Osteoblast (primary cell): ENCODE data around the gene PIP4K2A. TPM values are rescaled to one million over a fixed set of nuclear protein-coding genes. Genes with fewer than 3 reads are reported as not detected.

Source experiments
- DNase-seq: peaks from one replicate; pipeline ENCODE4 v3.0.0; 2011; ENCODE audit warnings: low spot score, mixed read lengths; ENCODE audit not compliant: insufficient read length; ENCODE audit errors: missing footprints
- H2AFZ ChIP-seq: 2 replicates; pipeline ENCODE4 v1.6.0; 2011; ENCODE audit warnings: mild to moderate bottlenecking, low read length
- H3K27ac ChIP-seq: 2 replicates; pipeline ENCODE4 v1.5.1; 2011; ENCODE audit warnings: mild to moderate bottlenecking, low read depth, low read length, moderate library complexity
- H3K27me3 ChIP-seq: 2 replicates; pipeline ENCODE4 v1.6.0; 2012; ENCODE audit warnings: mild to moderate bottlenecking, control low read depth, inconsistent platforms, low read length, moderate library complexity; ENCODE audit not compliant: insufficient read depth
- H3K36me3 ChIP-seq: 2 replicates; pipeline ENCODE4 v1.5.1; 2011; ENCODE audit warnings: mild to moderate bottlenecking, low read length, control low read depth, moderate library complexity; ENCODE audit not compliant: insufficient read depth
- H3K4me1 ChIP-seq: 2 replicates; pipeline ENCODE4 v1.5.1; 2011; ENCODE audit warnings: mild to moderate bottlenecking, low read length, control low read depth, moderate library complexity; ENCODE audit not compliant: insufficient read depth
- H3K4me2 ChIP-seq: 2 replicates; pipeline ENCODE4 v1.6.0; 2011; ENCODE audit warnings: mild to moderate bottlenecking, low read length; ENCODE audit not compliant: insufficient read depth
- H3K4me3 ChIP-seq: fragments of 200-600 bp; sonication (generic); 3 replicates; pipeline ENCODE4 v1.5.1; 2012; ENCODE audit warnings: mild to moderate bottlenecking, low read length, inconsistent platforms; ENCODE audit not compliant: insufficient read depth
- H3K79me2 ChIP-seq: 2 replicates; pipeline ENCODE4 v1.6.0; 2012; ENCODE audit warnings: mild to moderate bottlenecking, low read length, control low read depth, inconsistent platforms; ENCODE audit not compliant: insufficient read depth
- H3K9me3 ChIP-seq: 2 replicates; pipeline ENCODE4 v1.5.1; 2011; ENCODE audit warnings: low read depth, low read length, control low read depth
- H4K20me1 ChIP-seq: 2 replicates; pipeline ENCODE4 v1.6.0; 2012; ENCODE audit warnings: mild to moderate bottlenecking, low read length, control low read depth; ENCODE audit not compliant: insufficient read depth
- total RNA-seq: library from RNA; depleted of rRNA; stranded (reverse); fragments of >200 nt; gene quantifications from 2 replicates; pipeline ENCODE4 v1.2.3, GENCODE V29; 2012
- TF ChIP-seq, protein P1 (sequence below): IDR thresholded peaks from 2 replicates; pipeline ENCODE4 v1.5.1; 2011; ENCODE audit warnings: mild to moderate bottlenecking, low read depth, low read length, moderate library complexity; ENCODE audit errors: extremely low read depth

PIP4K2A gene
- total RNA-seq, 1 donor = 68.8 TPM

DNA sequence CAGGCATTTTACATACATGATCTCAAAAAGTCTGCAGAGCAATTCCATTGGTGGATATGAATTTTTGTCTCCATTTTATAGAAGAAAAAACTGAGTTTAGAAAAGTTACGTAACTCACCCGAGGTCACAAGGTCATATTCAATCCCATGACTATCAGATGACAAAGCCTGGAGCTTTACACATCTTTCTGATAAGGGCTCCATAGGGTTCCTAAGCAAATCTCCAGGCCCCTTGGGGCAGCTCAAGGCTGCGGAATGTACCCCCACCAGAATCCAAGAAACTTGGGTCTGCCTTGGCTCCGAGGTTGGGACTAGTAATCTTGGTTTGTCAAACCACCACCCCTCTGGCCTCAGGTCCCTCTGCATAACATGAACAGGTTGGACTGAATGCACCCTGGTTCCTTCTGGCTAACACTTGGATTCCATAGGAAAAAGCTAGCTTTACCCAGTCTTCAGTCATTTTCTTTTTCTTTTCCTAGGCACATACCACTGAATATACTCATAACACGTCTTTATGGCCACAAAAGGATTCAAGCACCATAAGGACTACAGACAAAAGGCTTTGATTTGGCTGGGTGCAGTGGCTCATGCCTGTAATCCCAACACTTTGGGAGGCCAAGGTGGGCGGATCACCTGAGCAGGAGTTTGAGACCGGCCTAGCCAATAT is 55.5 kb downstream of the PIP4K2A start:
- no peak for DNase-seq
- H3K4me2 ChIP-seq = peak overlapping the region; percentile 30
- peaks cover 56% of the 10 kb centered on the region for H3K79me2 ChIP-seq

DNA sequence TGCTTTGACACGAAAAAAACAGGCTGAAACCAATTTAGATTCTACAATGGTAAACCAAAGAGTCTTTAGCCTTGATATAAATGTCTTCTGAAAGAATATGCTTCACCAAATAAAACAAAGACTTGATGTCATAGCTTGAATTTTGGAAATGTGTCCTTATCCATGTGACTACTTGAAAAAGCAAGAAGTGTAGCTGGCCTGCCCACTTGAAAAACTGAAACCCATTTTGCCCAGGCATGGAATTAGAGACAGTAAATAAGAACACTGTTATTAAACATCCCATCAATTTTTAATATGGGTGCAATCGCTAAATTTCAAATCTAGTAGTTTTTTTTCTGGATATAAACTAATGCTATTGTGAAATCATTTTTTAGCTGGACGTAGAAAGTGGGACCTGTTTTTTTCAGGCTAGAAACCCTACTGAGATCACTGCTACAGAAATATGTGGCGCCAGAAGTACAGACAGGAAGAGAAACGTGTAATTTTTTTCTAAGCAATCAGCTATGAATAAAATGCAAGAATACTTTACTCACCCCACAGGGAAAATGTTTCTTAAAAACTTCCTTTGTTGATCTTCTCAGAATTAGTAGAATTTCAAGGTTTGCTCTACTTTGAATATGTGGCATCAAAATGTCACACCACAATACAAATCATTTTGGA is 56.7 kb downstream of the PIP4K2A start:
- no peak for DNase-seq
- Histone ChIP-seq H2AFZ (no peak overlapping the region), H3K4me2 (no peak overlapping the region), H4K20me1 (peaks cover 9% of the 10 kb centered on the region), H3K9me3 (no peaks in the 10 kb centered on the region), H3K27ac (no peak overlapping the region), H3K4me3 (no peak overlapping the region), H3K79me2 (peaks cover 55% of the 10 kb centered on the region), H3K27me3 (no peaks in the 10 kb centered on the region), H3K4me1 (peaks cover 18% of the 10 kb centered on the region), H3K36me3 (no peaks in the 10 kb centered on the region)
- TF ChIP-seq, protein P1, sequence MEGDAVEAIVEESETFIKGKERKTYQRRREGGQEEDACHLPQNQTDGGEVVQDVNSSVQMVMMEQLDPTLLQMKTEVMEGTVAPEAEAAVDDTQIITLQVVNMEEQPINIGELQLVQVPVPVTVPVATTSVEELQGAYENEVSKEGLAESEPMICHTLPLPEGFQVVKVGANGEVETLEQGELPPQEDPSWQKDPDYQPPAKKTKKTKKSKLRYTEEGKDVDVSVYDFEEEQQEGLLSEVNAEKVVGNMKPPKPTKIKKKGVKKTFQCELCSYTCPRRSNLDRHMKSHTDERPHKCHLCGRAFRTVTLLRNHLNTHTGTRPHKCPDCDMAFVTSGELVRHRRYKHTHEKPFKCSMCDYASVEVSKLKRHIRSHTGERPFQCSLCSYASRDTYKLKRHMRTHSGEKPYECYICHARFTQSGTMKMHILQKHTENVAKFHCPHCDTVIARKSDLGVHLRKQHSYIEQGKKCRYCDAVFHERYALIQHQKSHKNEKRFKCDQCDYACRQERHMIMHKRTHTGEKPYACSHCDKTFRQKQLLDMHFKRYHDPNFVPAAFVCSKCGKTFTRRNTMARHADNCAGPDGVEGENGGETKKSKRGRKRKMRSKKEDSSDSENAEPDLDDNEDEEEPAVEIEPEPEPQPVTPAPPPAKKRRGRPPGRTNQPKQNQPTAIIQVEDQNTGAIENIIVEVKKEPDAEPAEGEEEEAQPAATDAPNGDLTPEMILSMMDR = no peak

More for the DNA sequence above, 55.5 kb downstream of the PIP4K2A start:
- no peaks in the 10 kb centered on the region for H3K9me3 ChIP-seq
- H3K36me3 ChIP-seq = no peaks in the 10 kb centered on the region
- H3K4me1 ChIP-seq = peaks cover 18% of the 10 kb centered on the region
- TF ChIP-seq, protein P1 = no peak
- H3K27me3 ChIP-seq = no peaks in the 10 kb centered on the region
- H2AFZ ChIP-seq = no peak overlapping the region
- H3K4me3 ChIP-seq = no peak overlapping the region
- H3K27ac ChIP-seq = peak overlapping the region; percentile 21
- H4K20me1 ChIP-seq = peaks cover 9% of the 10 kb centered on the region

DNA sequence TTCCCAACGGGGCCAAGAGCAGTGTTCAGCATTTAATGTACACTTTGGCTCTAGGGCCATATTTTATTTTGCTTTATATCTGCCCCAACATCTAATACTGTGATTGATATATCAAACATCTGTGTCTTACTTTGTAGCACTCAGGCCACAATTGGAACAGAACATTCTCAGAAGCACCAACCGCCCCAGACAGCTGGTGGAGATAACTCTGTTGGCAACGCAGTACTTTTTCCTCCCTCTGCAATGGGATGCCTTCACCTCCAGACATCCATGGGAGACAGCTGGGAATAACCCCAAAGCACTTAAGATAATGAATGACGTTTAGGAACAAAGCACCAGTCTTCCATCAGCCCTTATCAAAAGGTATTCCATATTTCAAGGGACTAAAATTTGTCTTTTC is 57.4 kb downstream of the PIP4K2A start:
- Histone ChIP-seq H3K27me3 (no peaks in the 10 kb centered on the region), H2AFZ (no peak overlapping the region), H4K20me1 (peaks cover 7% of the 10 kb centered on the region), H3K27ac (no peak overlapping the region), H3K4me3 (no peak overlapping the region), H3K36me3 (no peaks in the 10 kb centered on the region), H3K79me2 (peaks cover 51% of the 10 kb centered on the region), H3K4me2 (no peak overlapping the region), H3K9me3 (no peaks in the 10 kb centered on the region), H3K4me1 (peaks cover 18% of the 10 kb centered on the region)
- no peak for DNase-seq
- TF ChIP-seq, protein P1 = no peak

DNA sequence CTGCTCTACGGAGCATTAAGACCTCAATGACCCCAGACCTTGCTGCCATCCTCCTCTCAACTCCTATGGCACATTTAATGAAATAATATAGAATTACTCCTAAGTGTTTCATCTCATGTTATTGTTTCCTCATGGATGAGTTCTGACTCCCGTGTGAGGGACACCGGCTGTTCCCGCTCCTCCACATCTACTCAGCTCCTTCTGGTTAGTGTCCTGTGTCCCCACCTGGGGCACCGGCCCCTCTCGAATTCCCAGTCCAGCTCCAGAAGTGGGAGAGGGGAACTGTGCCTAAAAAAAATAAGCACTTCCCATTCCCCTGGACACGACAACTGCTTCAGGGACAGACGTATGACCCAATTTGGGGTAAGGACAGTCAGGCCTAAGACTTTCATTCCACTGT is 58.3 kb downstream of the PIP4K2A start:
- H4K20me1 ChIP-seq = peaks cover 8% of the 10 kb centered on the region
- no peak for DNase-seq
- H3K4me1 ChIP-seq = peaks cover 18% of the 10 kb centered on the region
- no peak overlapping the region for H3K27ac ChIP-seq
- no peaks in the 10 kb centered on the region for H3K9me3 ChIP-seq
- TF ChIP-seq, protein P1 = no peak
- H3K27me3 ChIP-seq = no peaks in the 10 kb centered on the region
- H3K79me2 ChIP-seq = peaks cover 48% of the 10 kb centered on the region
- H2AFZ ChIP-seq = no peak overlapping the region
- no peaks in the 10 kb centered on the region for H3K36me3 ChIP-seq
- H3K4me2 ChIP-seq = no peak overlapping the region
- no peak overlapping the region for H3K4me3 ChIP-seq
